IMR-90 (cell line): ENCODE measurements around the gene YPEL2. TPM values are rescaled to one million over a fixed set of nuclear protein-coding genes. Genes with fewer than 3 reads are reported as not detected.

Source experiments
- ATAC-seq: fragments of 200-7000 bp; cut with Tn5 transposase; 2 replicates; pipeline ENCODE4 v1.9.1; 2020; ENCODE audit warnings: low read depth, mild to moderate bottlenecking, moderate library complexity
- BruUV-seq: library from RNA; stranded (reverse); fragments of 400-500 nt; replicated peaks from 2 replicates; lab custom pipeline; 2021; lab: Mats Ljungman, UMichigan
- CTCF ChIA-PET: fragments of 300-600 bp; formaldehyde crosslinking; extraction: SDS; loops from one replicate; lab custom pipeline; 2021; ENCODE audit warnings: antibody characterized with exemption; lab: Yijun Ruan, JAX
- POLR2A ChIA-PET: fragments of 300-600 bp; sonication (Branson Sonifier 250); formaldehyde crosslinking; loops from one replicate; lab custom pipeline; 2022; ENCODE audit warnings: antibody characterized with exemption; ENCODE audit not compliant: unreplicated experiment; lab: Charles Lee
- DNase-seq: peaks from one replicate; pipeline ENCODE4 v3.0.0; 2013
- H2AFZ ChIP-seq: replicated peaks from 2 replicates; pipeline ENCODE3; 2013; ENCODE audit warnings: low read length, mild to moderate bottlenecking; ENCODE audit not compliant: poor library complexity
- H2AK5ac ChIP-seq: 2 replicates; pipeline ENCODE4 v1.6.1; 2013; ENCODE audit warnings: low read depth, low read length, inconsistent platforms
- H2AK9ac ChIP-seq: replicated peaks from 2 replicates; pipeline ENCODE3; 2013; ENCODE audit warnings: mild to moderate bottlenecking, low read depth, low read length, moderate library complexity; ENCODE audit not compliant: poor library complexity
- H2BK120ac ChIP-seq: 2 replicates; pipeline ENCODE4 v1.6.1; 2013; ENCODE audit warnings: low read depth, low read length, inconsistent platforms
- H2BK15ac ChIP-seq: 3 replicates; pipeline ENCODE4 v1.6.1; 2013; ENCODE audit warnings: low read depth, low read length, inconsistent platforms
- H2BK20ac ChIP-seq: 2 replicates; pipeline ENCODE4 v1.6.1; 2013; ENCODE audit warnings: low read depth, mild to moderate bottlenecking, inconsistent platforms, low read length, moderate library complexity
- H2BK5ac ChIP-seq: 2 replicates; pipeline ENCODE4 v1.6.1; 2013; ENCODE audit warnings: mild to moderate bottlenecking, low read depth, low read length, inconsistent platforms; ENCODE audit not compliant: poor library complexity, severe bottlenecking
- H3K14ac ChIP-seq: replicated peaks from 2 replicates; pipeline ENCODE4 v1.6.1; 2013; ENCODE audit warnings: low read depth, low read length, inconsistent platforms
- H3K18ac ChIP-seq: 2 replicates; pipeline ENCODE4 v1.6.1; 2013; ENCODE audit warnings: low read depth, low read length, control low read depth
- H3K23ac ChIP-seq: 2 replicates; pipeline ENCODE4 v1.6.1; 2013; ENCODE audit warnings: low read depth, low read length, inconsistent platforms
- H3K27ac ChIP-seq: 2 replicates; pipeline ENCODE4 v1.5.1; 2013; ENCODE audit warnings: mild to moderate bottlenecking, control low read depth, low read length; ENCODE audit not compliant: insufficient read depth
- H3K27me3 ChIP-seq: 2 replicates; pipeline ENCODE4 v1.6.1; 2013; ENCODE audit warnings: low read length; ENCODE audit not compliant: control insufficient read depth, insufficient read depth
- H3K36me3 ChIP-seq: 2 replicates; pipeline ENCODE4 v1.6.1; 2013; ENCODE audit warnings: low read length, mixed read lengths; ENCODE audit not compliant: control insufficient read depth, insufficient read depth
- H3K4ac ChIP-seq: 2 replicates; pipeline ENCODE4 v1.6.1; 2013; ENCODE audit warnings: low read depth, low read length, inconsistent platforms
- H3K4me1 ChIP-seq: 2 replicates; pipeline ENCODE4 v1.6.1; 2013; ENCODE audit warnings: low read length, mixed read lengths; ENCODE audit not compliant: control insufficient read depth, insufficient read depth
- H3K4me2 ChIP-seq: 2 replicates; pipeline ENCODE4 v1.6.1; 2013; ENCODE audit warnings: low read depth, mild to moderate bottlenecking, control low read depth, low read length, moderate library complexity
- H3K4me3 ChIP-seq: 2 replicates; pipeline ENCODE4 v1.5.1; 2013; ENCODE audit warnings: low read depth, mild to moderate bottlenecking, control low read depth, low read length, moderate library complexity; ENCODE audit not compliant: insufficient read depth
- H3K56ac ChIP-seq: 2 replicates; pipeline ENCODE4 v1.6.1; 2013; ENCODE audit warnings: low read length, inconsistent platforms; ENCODE audit not compliant: insufficient read depth; ENCODE audit errors: extremely low read depth
- H3K79me1 ChIP-seq, 2 experiments: 2 replicates each; pipeline ENCODE4 v1.6.1; 2013; ENCODE audit warnings: low read length in 2 of 2, inconsistent platforms in 1 of 2, low read depth in 1 of 2
- H3K9ac ChIP-seq: 2 replicates; pipeline ENCODE4 v1.6.1; 2013; ENCODE audit warnings: low read depth, low read length, control low read depth
- H3K9me1 ChIP-seq: 2 replicates; pipeline ENCODE4 v1.6.1; 2013; ENCODE audit warnings: low read length, inconsistent platforms; ENCODE audit not compliant: insufficient read depth
- H3K9me3 ChIP-seq: 2 replicates; pipeline ENCODE4 v1.6.1; 2013; ENCODE audit warnings: low read length; ENCODE audit not compliant: control insufficient read depth, insufficient read depth
- H4K20me1 ChIP-seq: 2 replicates; pipeline ENCODE4 v1.6.1; 2013; ENCODE audit warnings: low read length, inconsistent platforms; ENCODE audit not compliant: insufficient read depth
- H4K5ac ChIP-seq: 2 replicates; pipeline ENCODE4 v1.6.1; 2013; ENCODE audit warnings: mild to moderate bottlenecking, low read depth, low read length, control low read depth
- H4K8ac ChIP-seq, 2 experiments: 2 replicates each; pipeline ENCODE4 v1.6.1; 2013; ENCODE audit warnings: low read depth in 2 of 2, low read length in 2 of 2, control low read depth in 1 of 2, inconsistent platforms in 1 of 2
- H4K91ac ChIP-seq: 2 replicates; pipeline ENCODE4 v1.6.1; 2013; ENCODE audit warnings: low read depth, low read length, inconsistent platforms; ENCODE audit not compliant: insufficient read depth
- CEBPB ChIP-seq: IDR thresholded peaks from 2 replicates; pipeline ENCODE4 v1.6.1; 2012; ENCODE audit warnings: low read depth, low read length, improper control_type of control experiment
- MAFK ChIP-seq: IDR thresholded peaks from 2 replicates; pipeline ENCODE4 v1.6.1; 2012; ENCODE audit warnings: low read depth, low read length, improper control_type of control experiment
- POLR2A ChIP-seq: IDR thresholded peaks from 2 replicates; pipeline ENCODE4 v1.6.1; 2012; ENCODE audit warnings: mild to moderate bottlenecking, low read depth, low read length
- RCOR1 ChIP-seq: IDR thresholded peaks from 2 replicates; pipeline ENCODE4 v1.6.1; 2012; ENCODE audit warnings: mild to moderate bottlenecking, low read length, improper control_type of control experiment; ENCODE audit not compliant: insufficient replicate concordance
- WGBS, 2 experiments: methylation state at CpG; one replicate each; pipeline versions ENCODE4 v1.1.5 to v1.1.7; 2013; ENCODE audit warnings: missing lambda C conversion rate in 2 of 2; ENCODE audit not compliant: insufficient read length in 1 of 2; ENCODE audit errors: extremely low coverage in 2 of 2; 5-methylcytosine and 5-hydroxymethylcytosine counted together
- dilution Hi-C: fragments of 300-500 bp; cut with HindIII; formaldehyde crosslinking; loops from one replicate; pipeline ENCODE4 v1.14.3; 2018; ENCODE audit warnings: low sequenced_read_pairs; ENCODE audit not compliant: unreplicated experiment
- in situ Hi-C: fragments of 300-500 bp; cut with MboI; formaldehyde crosslinking; loops from 3 replicates; pipeline ENCODE4 v1.14.3; 2019; ENCODE audit warnings: low sequenced_read_pairs, inconsistent platforms, mixed read lengths
- intact Hi-C: fragments of 100-400 bp; cut with micrococcal nuclease; formaldehyde crosslinking; loops from 2 replicates; pipeline ENCODE4 v1.10.0; 2022
- polyA plus RNA-seq, 3 experiments: library from polyadenylated mRNA; depleted of rRNA; stranded (reverse); fragments of >200 nt; gene quantifications; 2 replicates each; pipeline ENCODE4 v1.2.3, GENCODE V29; 2012; ENCODE audit warnings: low replicate concordance in 1 of 3
- total RNA-seq: library from RNA; depleted of rRNA; stranded (reverse); fragments of >200 nt; gene quantifications from 2 replicates; pipeline ENCODE4 v1.2.3, GENCODE V29; 2012
- TF ChIP-seq, protein P1 (sequence below): fragments of 150-350 bp; IDR thresholded peaks from 2 replicates; pipeline ENCODE4 v1.6.1; 2017; ENCODE audit warnings: mild to moderate bottlenecking, antibody characterized with exemption, low read length, low read depth

The YPEL2 gene
- total and polyA plus RNA-seq, 2 of the 4 experiments (the other 2 are of a cell fraction) = 2.3 to 3.4 TPM

DNA sequence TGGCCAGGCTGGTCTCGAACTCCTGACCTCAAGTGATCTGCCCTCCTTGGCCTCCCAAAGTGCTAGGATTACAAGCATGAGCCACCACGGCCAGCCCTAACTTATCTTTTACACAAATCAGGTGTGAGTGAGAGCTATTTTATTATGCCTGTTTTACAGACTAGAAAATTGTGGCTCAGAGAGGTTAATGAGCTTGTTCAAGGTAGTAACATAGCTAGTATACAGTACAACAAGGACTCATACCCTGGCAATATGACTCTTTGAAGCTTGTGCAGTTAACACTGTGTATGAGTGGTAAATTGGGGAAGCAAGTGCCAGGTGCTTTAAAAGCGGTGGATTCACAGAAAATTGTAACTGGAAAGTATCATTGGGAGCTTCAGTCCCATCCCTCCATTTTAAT lies 49.0 kb downstream of the YPEL2 start:
- ATAC-seq (no peak), DNase-seq (no peak)
- Histone ChIP-seq H3K4ac (no peak overlapping the region), H3K27me3 (no peaks in the 10 kb centered on the region), H2AFZ (no peak overlapping the region), H4K8ac (no peak overlapping the region), H3K9ac (no peak overlapping the region), H4K20me1 (no peaks in the 10 kb centered on the region), H3K9me1 (peaks cover 5% of the 10 kb centered on the region; the same call in 1 of the 2 replicates), H3K23ac (no peak overlapping the region), H2BK5ac (no peak overlapping the region), H3K4me3 (no peak overlapping the region), H3K18ac (no peak overlapping the region), H2BK20ac (no peak overlapping the region), H3K56ac (no peak overlapping the region), H3K36me3 (no peaks in the 10 kb centered on the region), H3K27ac (no peak overlapping the region), H3K4me2 (no peak overlapping the region), H4K91ac (no peak overlapping the region), H2BK15ac (no peak overlapping the region), H3K14ac (no peak overlapping the region), H3K9me3 (no peaks in the 10 kb centered on the region), H3K4me1 (peaks cover 6% of the 10 kb centered on the region), H4K5ac (no peak overlapping the region), H3K79me1 (0 out of 4 replicates have a peak, but pooled peaks cover 0 to 9% of the 10 kb centered on the region in 2 experiments), H2AK5ac (no peak overlapping the region), H2AK9ac (no peak overlapping the region), H2BK120ac (no peak overlapping the region)
- CTCF ChIA-PET = no interaction called here
- dilution Hi-C loops (no loop called here), intact Hi-C loops (no loop called here), in situ Hi-C loops (no loop called here)
- TF ChIP-seq, protein P1, sequence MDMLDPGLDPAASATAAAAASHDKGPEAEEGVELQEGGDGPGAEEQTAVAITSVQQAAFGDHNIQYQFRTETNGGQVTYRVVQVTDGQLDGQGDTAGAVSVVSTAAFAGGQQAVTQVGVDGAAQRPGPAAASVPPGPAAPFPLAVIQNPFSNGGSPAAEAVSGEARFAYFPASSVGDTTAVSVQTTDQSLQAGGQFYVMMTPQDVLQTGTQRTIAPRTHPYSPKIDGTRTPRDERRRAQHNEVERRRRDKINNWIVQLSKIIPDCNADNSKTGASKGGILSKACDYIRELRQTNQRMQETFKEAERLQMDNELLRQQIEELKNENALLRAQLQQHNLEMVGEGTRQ = no peak
- TF ChIP-seq CEBPB (no peak), MAFK (no peak), POLR2A (no peak), RCOR1 (no peak)
- no CpG with 5 or more reads among the region's 3 CpGs for WGBS, 2 experiments
- no TSS peak for BruUV-seq
- POLR2A ChIA-PET = no interaction called here
